Muscle of leg (tissue), 9 donors: ENCODE results near the gene PCNT. TPM values are rescaled to one million over a fixed set of nuclear protein-coding genes. Genes with fewer than 3 reads are reported as not detected.

Source experiments
- polyA plus RNA-seq, 8 donors: library from polyadenylated mRNA; unstranded; fragments of 120-200 nt; gene quantifications; one replicate each; pipeline versions ENCODE4 v1.2.1 to v1.2.3, GENCODE V29; 2013; ENCODE audit warnings: inconsistent platforms in 1 of 8, low replicate concordance in 1 of 8; ENCODE audit not compliant: insufficient read length in 8 of 8, insufficient read depth in 1 of 8
- total RNA-seq: library from RNA; stranded (reverse); fragments of 120-200 nt; gene quantifications from one replicate; pipeline ENCODE4 v1.2.4, GENCODE V29; 2013

PCNT gene
- total and polyA plus RNA-seq, 9 donors, result 28.3 to 57.7 (median 47.3) TPM

Other genes starting within 250 kb of the PCNT start
- gene COL6A2, start 226.0 kb upstream of the PCNT start, total RNA-seq, result 481 TPM
- gene COL6A2, start 226.0 kb upstream of the PCNT start, polyA plus RNA-seq, result 1,000 to 10,000 TPM in 1 of 8 donors, 100 to 1,000 TPM in 7; 500 to 1,002 (median 705) TPM
- gene FTCD, start 168.6 kb upstream of the PCNT start, total RNA-seq, result 0.66 TPM
- 1 to 10 TPM in 5 of 8 donors, under 1 TPM in 3; 0.47 to 3.4 (median 1.2) TPM for gene FTCD, start 168.6 kb upstream of the PCNT start, polyA plus RNA-seq
- gene SPATC1L, start 139.7 kb upstream of the PCNT start, total RNA-seq, result 5.7 TPM
- gene SPATC1L, start 139.7 kb upstream of the PCNT start, polyA plus RNA-seq, result 10 to 100 TPM in 5 of 8 donors, 1 to 10 TPM in 3; 6.6 to 17.2 (median 11.3) TPM
- gene LSS, start 95.4 kb upstream of the PCNT start, total RNA-seq, result 27.0 TPM
- 10 to 100 TPM; 27.8 to 47.4 (median 36.1) TPM for gene LSS, start 95.4 kb upstream of the PCNT start, polyA plus RNA-seq
- gene MCM3AP, start 38.5 kb upstream of the PCNT start, total RNA-seq, result 45.4 TPM
- gene MCM3AP, start 38.5 kb upstream of the PCNT start, polyA plus RNA-seq, result 10 to 100 TPM; 50.5 to 71.2 (median 56.5) TPM
- 15.4 TPM for gene YBEY, start 37.8 kb upstream of the PCNT start, total RNA-seq
- 10 to 100 TPM; 13.0 to 26.7 (median 20.1) TPM for gene YBEY, start 37.8 kb upstream of the PCNT start, polyA plus RNA-seq
- gene C21orf58, start 286 bp upstream of the PCNT start, total RNA-seq, result 4.0 TPM
- gene C21orf58, start 286 bp upstream of the PCNT start, polyA plus RNA-seq, result 10 to 100 TPM in 3 of 8 donors, 1 to 10 TPM in 5; 4.9 to 11.9 (median 7.7) TPM
- 17.5 TPM for gene DIP2A, start 134.7 kb downstream of the PCNT start, total RNA-seq
- gene DIP2A, start 134.7 kb downstream of the PCNT start, polyA plus RNA-seq, result 10 to 100 TPM; 16.3 to 31.4 (median 23.4) TPM